Epithelial cell of proximal tubule (primary cell): ENCODE measurements around the gene CRTC2. TPM values are rescaled to one million over a fixed set of nuclear protein-coding genes. Genes with fewer than 3 reads are reported as not detected.

Experiments
- DNase-seq: peaks from one replicate; pipeline ENCODE4 v3.0.0-alpha.2; 2011; ENCODE audit warnings: low read depth
- H3K4me3 ChIP-seq: 2 replicates; pipeline ENCODE4 v1.5.1; 2011; ENCODE audit warnings: low read depth, mild to moderate bottlenecking, low read length
- total RNA-seq: library from RNA; depleted of rRNA; stranded (reverse); fragments of >200 nt; gene quantifications from 2 replicates; pipeline ENCODE4 v1.2.3, GENCODE V29; 2015
- TF ChIP-seq, protein P1 (sequence below): conservative IDR thresholded peaks from 2 replicates; pipeline ENCODE4 v1.5.1; 2012; ENCODE audit warnings: low read depth, mild to moderate bottlenecking, low read length

CRTC2 gene
- total RNA-seq, 1 donor from 2014 or later = 24.6 TPM

DNA sequence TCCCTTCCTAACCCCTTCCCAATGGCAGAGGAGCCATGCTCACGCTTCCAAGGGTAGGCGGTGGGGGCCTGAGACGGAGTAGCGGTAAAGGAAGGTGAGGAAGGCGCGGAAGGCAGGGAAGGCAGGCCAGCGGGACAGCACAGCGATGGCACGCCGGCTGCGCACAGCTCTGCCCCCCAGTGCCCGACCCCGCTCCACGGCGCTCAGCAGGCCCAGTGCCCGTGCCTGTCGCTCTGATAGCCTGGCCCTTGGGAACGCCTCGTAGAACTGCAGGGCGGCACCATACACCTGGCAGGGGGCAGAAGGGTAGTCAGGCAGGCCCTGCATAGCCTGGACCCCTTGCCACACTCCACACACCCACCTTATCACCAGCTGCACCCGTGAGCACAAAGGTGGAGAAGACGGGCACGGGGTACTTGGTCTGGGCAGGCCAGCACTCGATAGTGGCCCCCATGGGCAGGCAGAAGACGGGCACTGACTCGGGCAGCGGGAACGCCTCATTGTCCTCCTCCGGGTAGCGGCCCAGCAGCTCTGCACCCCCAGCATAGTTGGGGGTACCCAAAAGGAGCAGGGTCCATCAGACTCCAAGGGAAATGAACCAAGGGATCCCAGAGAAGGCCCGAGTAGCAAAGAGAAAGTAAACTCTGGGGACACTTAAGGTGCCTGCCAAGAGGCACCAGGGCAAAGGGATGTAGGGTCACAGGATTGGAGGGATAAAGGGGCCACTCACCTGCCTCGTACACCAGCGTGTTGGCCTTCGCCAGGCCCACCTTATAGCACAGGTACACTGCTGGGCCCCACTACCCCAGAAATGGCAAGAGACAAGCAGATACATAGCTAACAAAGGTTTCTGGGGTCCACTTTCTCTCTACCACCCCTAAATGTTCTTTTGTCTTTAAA lies 16.3 kb downstream of the CRTC2 start:
- no peak for DNase-seq
- no peak overlapping the region for H3K4me3 ChIP-seq
- TF ChIP-seq, protein P1, sequence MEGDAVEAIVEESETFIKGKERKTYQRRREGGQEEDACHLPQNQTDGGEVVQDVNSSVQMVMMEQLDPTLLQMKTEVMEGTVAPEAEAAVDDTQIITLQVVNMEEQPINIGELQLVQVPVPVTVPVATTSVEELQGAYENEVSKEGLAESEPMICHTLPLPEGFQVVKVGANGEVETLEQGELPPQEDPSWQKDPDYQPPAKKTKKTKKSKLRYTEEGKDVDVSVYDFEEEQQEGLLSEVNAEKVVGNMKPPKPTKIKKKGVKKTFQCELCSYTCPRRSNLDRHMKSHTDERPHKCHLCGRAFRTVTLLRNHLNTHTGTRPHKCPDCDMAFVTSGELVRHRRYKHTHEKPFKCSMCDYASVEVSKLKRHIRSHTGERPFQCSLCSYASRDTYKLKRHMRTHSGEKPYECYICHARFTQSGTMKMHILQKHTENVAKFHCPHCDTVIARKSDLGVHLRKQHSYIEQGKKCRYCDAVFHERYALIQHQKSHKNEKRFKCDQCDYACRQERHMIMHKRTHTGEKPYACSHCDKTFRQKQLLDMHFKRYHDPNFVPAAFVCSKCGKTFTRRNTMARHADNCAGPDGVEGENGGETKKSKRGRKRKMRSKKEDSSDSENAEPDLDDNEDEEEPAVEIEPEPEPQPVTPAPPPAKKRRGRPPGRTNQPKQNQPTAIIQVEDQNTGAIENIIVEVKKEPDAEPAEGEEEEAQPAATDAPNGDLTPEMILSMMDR = no peak

DNA sequence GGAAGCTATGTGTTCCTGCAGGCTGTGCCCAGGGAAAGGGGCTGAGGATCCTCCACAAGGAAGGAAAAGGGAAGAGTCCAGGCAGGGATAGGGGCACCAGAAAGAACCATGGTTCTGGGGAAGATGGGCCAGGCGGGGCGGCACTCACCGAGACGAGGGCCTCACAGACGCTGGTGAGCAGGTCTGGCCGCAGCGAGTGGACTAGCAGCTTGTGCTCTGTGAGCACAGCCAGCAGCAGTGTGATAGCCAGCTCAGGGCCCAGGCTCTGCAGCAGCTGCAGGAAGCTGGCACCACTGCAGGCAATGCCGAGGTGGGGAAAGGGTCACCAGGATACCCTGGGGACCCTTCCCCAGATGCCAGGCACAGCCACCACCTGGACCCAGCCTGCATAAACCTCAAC lies 17.7 kb downstream of the CRTC2 start:
- no peak overlapping the region for H3K4me3 ChIP-seq
- TF ChIP-seq, protein P1 = no peak
- DNase-seq = no peak

GRCh38 chr1:153939476-153939875 lies 18.9 kb downstream of the CRTC2 start:
- DNase-seq = no peak
- no peak overlapping the region for H3K4me3 ChIP-seq

GRCh38 chr1:153938996-153939395 lies 19.4 kb downstream of the CRTC2 start:
- TF ChIP-seq, protein P1 = no peak
- no peak for DNase-seq
- no peak overlapping the region for H3K4me3 ChIP-seq

More at GRCh38 chr1:153939476-153939875, 18.9 kb downstream of the CRTC2 start:
- TF ChIP-seq, protein P1 = no peak

GRCh38 chr1:153937331-153937730 lies 21.1 kb downstream of the CRTC2 start:
- H3K4me3 ChIP-seq = no peak overlapping the region
- TF ChIP-seq, protein P1 = no peak
- no peak for DNase-seq

GRCh38 chr1:153936011-153936802 lies 22.2 kb downstream of the CRTC2 start:
- no peak overlapping the region for H3K4me3 ChIP-seq
- TF ChIP-seq, protein P1 = no peak
- DNase-seq = no peak
